H1 (cell line): ENCODE measurements around the gene PRKRIP1. TPM values are rescaled to one million over a fixed set of nuclear protein-coding genes. Genes with fewer than 3 reads are reported as not detected.

ENCODE experiments used
- CTCF ChIA-PET: fragments of 300-600 bp; sonication (Branson Sonifier 250); formaldehyde crosslinking; loops from one replicate; lab custom pipeline; 2021; ENCODE audit not compliant: partially characterized antibody; lab: Charles Lee
- POLR2A ChIA-PET: fragments of 300-600 bp; sonication (Branson Sonifier 250); formaldehyde crosslinking; loops from one replicate; lab custom pipeline; 2021; ENCODE audit warnings: inconsistent platforms; ENCODE audit not compliant: partially characterized antibody; lab: Charles Lee
- DNase-seq, 2 experiments: peaks; one replicate each; pipeline versions ENCODE4 v3.0.0 to v3.0.0-alpha.2; 2010 to 2022; ENCODE audit warnings: low spot score in 2 of 2, low read depth in 1 of 2, mixed read lengths in 1 of 2
- FAIRE-seq: peaks from 2 replicates; lab custom pipeline; 2011; peaks lifted over from hg19 to GRCh38; lab: Jason Lieb, UNC
- H2AFZ ChIP-seq: 2 replicates; pipeline ENCODE4 v1.8.1; 2012; ENCODE audit warnings: low read length, inconsistent platforms
- H2AK5ac ChIP-seq: 2 replicates; pipeline ENCODE4 v1.6.1; 2013; ENCODE audit warnings: low read depth, low read length
- H2BK120ac ChIP-seq: replicated peaks from 2 replicates; pipeline ENCODE3; 2013; ENCODE audit warnings: low read depth, low read length, inconsistent platforms
- H2BK12ac ChIP-seq: 2 replicates; pipeline ENCODE4 v1.6.1; 2013; ENCODE audit warnings: low read depth, low read length
- H2BK15ac ChIP-seq: 2 replicates; pipeline ENCODE4 v1.6.1; 2013; ENCODE audit warnings: low read length
- H2BK20ac ChIP-seq: 2 replicates; pipeline ENCODE4 v1.6.1; 2013; ENCODE audit warnings: low read length
- H2BK5ac ChIP-seq: 2 replicates; pipeline ENCODE4 v1.6.1; 2013; ENCODE audit warnings: low read depth, low read length
- H3K14ac ChIP-seq: 2 replicates; pipeline ENCODE4 v1.6.1; 2013; ENCODE audit warnings: inconsistent platforms; ENCODE audit not compliant: insufficient read length
- H3K18ac ChIP-seq: 2 replicates; pipeline ENCODE4 v1.6.1; 2013; ENCODE audit warnings: low read length; ENCODE audit errors: extremely low read depth
- H3K23ac ChIP-seq: 2 replicates; pipeline ENCODE4 v1.6.1; 2013; ENCODE audit warnings: inconsistent platforms; ENCODE audit not compliant: insufficient read length
- H3K23me2 ChIP-seq: 2 replicates; pipeline ENCODE4 v1.6.1; 2013; ENCODE audit warnings: low read depth, low read length
- H3K27ac ChIP-seq: 2 replicates; pipeline ENCODE4 v1.6.1; 2011; ENCODE audit warnings: low read depth, low read length, inconsistent platforms
- H3K27me3 ChIP-seq, 4 experiments: replicated peaks in 1 of 4; 1 replicate in 1 of 4; 2 replicates in 3 of 4; pipeline versions ENCODE4 v1.6.1 to v1.8.1; 2011 to 2013; ENCODE audit warnings: low read length in 3 of 4, mild to moderate bottlenecking in 3 of 4, inconsistent platforms in 2 of 4, mixed read lengths in 2 of 4, moderate library complexity in 1 of 4; ENCODE audit not compliant: control insufficient read depth in 3 of 4, insufficient read depth in 3 of 4; ENCODE audit errors: extremely low read depth in 1 of 4
- H3K36me3 ChIP-seq, 4 experiments: 2 replicates each; pipeline versions ENCODE4 v1.6.1 to v1.8.1; 2011 to 2013; ENCODE audit warnings: mild to moderate bottlenecking in 4 of 4, low read length in 3 of 4, moderate library complexity in 2 of 4, control low read depth in 1 of 4, inconsistent platforms in 1 of 4; ENCODE audit not compliant: insufficient read depth in 4 of 4, control insufficient read depth in 2 of 4
- H3K4ac ChIP-seq: replicated peaks from 2 replicates; pipeline ENCODE3; 2013; ENCODE audit warnings: low read length, low read depth, mixed read lengths, inconsistent platforms; ENCODE audit not compliant: insufficient read length
- H3K4me1 ChIP-seq, 4 experiments: replicated peaks in 1 of 4; 1 replicate in 1 of 4; 2 replicates in 3 of 4; pipeline versions ENCODE4 v1.6.1 to v1.8.1; 2011 to 2013; ENCODE audit warnings: low read length in 3 of 4, inconsistent platforms in 2 of 4, mixed read lengths in 1 of 4; ENCODE audit not compliant: insufficient read depth in 4 of 4, control insufficient read depth in 3 of 4
- H3K4me2 ChIP-seq, 2 experiments: 2 replicates each; pipeline versions ENCODE4 v1.6.1 to v1.8.1; 2011 to 2013; ENCODE audit warnings: low read depth in 2 of 2, low read length in 2 of 2, control low read depth in 1 of 2, inconsistent platforms in 1 of 2, mild to moderate bottlenecking in 1 of 2; ENCODE audit not compliant: insufficient read depth in 1 of 2
- H3K4me3 ChIP-seq, 4 experiments: fragments of 200-600, 300-600 bp in 1 of 4; sonication (generic), shearing (Covaris generic), sonication (Bioruptor Twin) in 1 of 4; 2 replicates each; pipeline versions ENCODE4 v1.5.1 to v1.8.1; 2011 to 2016; ENCODE audit warnings: low read length in 4 of 4, low read depth in 3 of 4, control low read depth in 2 of 4, inconsistent platforms in 2 of 4, mild to moderate bottlenecking in 2 of 4, mixed read lengths in 1 of 4, moderate library complexity in 1 of 4; ENCODE audit not compliant: insufficient read depth in 2 of 4; ENCODE audit errors: extremely low read depth in 1 of 4
- H3K56ac ChIP-seq: replicated peaks from 2 replicates; pipeline ENCODE3; 2013; ENCODE audit warnings: low read depth, mild to moderate bottlenecking, mixed read lengths, low read length, inconsistent platforms; ENCODE audit not compliant: insufficient read length
- H3K79me1 ChIP-seq: 2 replicates; pipeline ENCODE4 v1.6.1; 2013; ENCODE audit warnings: low read depth, low read length, control low read depth
- H3K79me2 ChIP-seq, 2 experiments: 2 replicates each; pipeline versions ENCODE4 v1.6.1 to v1.8.1; 2012 to 2013; ENCODE audit warnings: low read length in 2 of 2, mild to moderate bottlenecking in 2 of 2, inconsistent platforms in 1 of 2; ENCODE audit not compliant: insufficient read depth in 2 of 2, control insufficient read depth in 1 of 2
- H3K9ac ChIP-seq, 4 experiments: replicated peaks in 1 of 4; 1 replicate in 1 of 4; 2 replicates in 3 of 4; pipeline versions ENCODE4 v1.6.1 to v1.8.1; 2011 to 2013; ENCODE audit warnings: low read depth in 3 of 4, low read length in 3 of 4, control low read depth in 2 of 4, mild to moderate bottlenecking in 2 of 4, moderate library complexity in 2 of 4, inconsistent platforms in 1 of 4; ENCODE audit errors: extremely low read depth in 1 of 4
- H3K9me3 ChIP-seq, 2 experiments: 2 replicates each; pipeline versions ENCODE4 v1.6.1 to v1.8.1; 2012 to 2013; ENCODE audit warnings: mild to moderate bottlenecking in 2 of 2, moderate library complexity in 2 of 2, control low read depth in 1 of 2, inconsistent platforms in 1 of 2, low read depth in 1 of 2, low read length in 1 of 2, mixed read lengths in 1 of 2; ENCODE audit not compliant: insufficient read depth in 2 of 2
- H4K20me1 ChIP-seq, 2 experiments: replicated peaks in 1 of 2; 2 replicates each; pipeline versions ENCODE3 to v1.8.1; 2011 to 2013; ENCODE audit warnings: inconsistent platforms in 2 of 2, low read length in 2 of 2, mild to moderate bottlenecking in 1 of 2; ENCODE audit not compliant: insufficient read depth in 2 of 2, control insufficient read depth in 1 of 2
- H4K5ac ChIP-seq: 2 replicates; pipeline ENCODE4 v1.6.1; 2013; ENCODE audit warnings: low read length, low read depth, mixed read lengths, inconsistent platforms; ENCODE audit not compliant: insufficient read length
- H4K8ac ChIP-seq: 2 replicates; pipeline ENCODE4 v1.8.0; 2013; ENCODE audit warnings: mild to moderate bottlenecking, moderate library complexity, low read length, inconsistent platforms; ENCODE audit not compliant: insufficient read depth; ENCODE audit errors: extremely low read depth
- H4K91ac ChIP-seq: replicated peaks from 2 replicates; pipeline ENCODE3; 2013; ENCODE audit warnings: low read length, mixed read lengths, inconsistent platforms; ENCODE audit not compliant: insufficient read length
- ATF3 ChIP-seq: IDR thresholded peaks from 2 replicates; pipeline ENCODE4 v1.6.1; 2011; ENCODE audit warnings: low read depth, mild to moderate bottlenecking, low read length; ENCODE audit not compliant: insufficient read depth
- CTCF ChIP-seq, 3 experiments: IDR thresholded peaks; 1 replicate in 2 of 3; 2 replicates in 1 of 3; pipeline versions ENCODE4 v1.5.1 to v1.6.1; 2011; ENCODE audit warnings: low read length in 3 of 3, mild to moderate bottlenecking in 3 of 3, inconsistent platforms in 2 of 3, low read depth in 1 of 3, moderate library complexity in 1 of 3; ENCODE audit not compliant: insufficient read depth in 1 of 3; ENCODE audit errors: control extremely low read depth in 1 of 3
- EGR1 ChIP-seq: IDR thresholded peaks from 2 replicates; pipeline ENCODE4 v1.6.1; 2011; ENCODE audit warnings: low read depth, low read length, borderline replicate concordance
- EZH2 ChIP-seq: fragments of 200-600 bp; sonication (generic); IDR thresholded peaks from 2 replicates; pipeline ENCODE4 v1.7.1; 2012; ENCODE audit warnings: low read depth, mild to moderate bottlenecking, moderate library complexity, low read length, inconsistent platforms; ENCODE audit not compliant: severe bottlenecking
- JUN ChIP-seq: IDR thresholded peaks from 2 replicates; pipeline ENCODE4 v1.6.1; 2011; ENCODE audit warnings: low read depth, mild to moderate bottlenecking, improper control_type of control experiment, low read length
- PHF8 ChIP-seq: fragments of 200-600 bp; sonication (generic); conservative IDR thresholded peaks from 2 replicates; pipeline ENCODE4 v1.7.1; 2012; ENCODE audit warnings: low read depth, mild to moderate bottlenecking, inconsistent platforms, low read length, moderate library complexity
- RAD21 ChIP-seq, 2 experiments: IDR thresholded peaks in 1 of 2; conservative IDR thresholded peaks in 1 of 2; 2 replicates each; pipeline ENCODE4 v1.6.1; 2011; ENCODE audit warnings: low read depth in 2 of 2, low read length in 2 of 2, improper control_type of control experiment in 1 of 2, inconsistent platforms in 1 of 2, mild to moderate bottlenecking in 1 of 2, moderate library complexity in 1 of 2
- RFX5 ChIP-seq: IDR thresholded peaks from 2 replicates; pipeline ENCODE4 v1.6.1; 2011; ENCODE audit warnings: low read depth, low read length, improper control_type of control experiment, borderline replicate concordance
- SP1 ChIP-seq: IDR thresholded peaks from 2 replicates; pipeline ENCODE4 v1.6.1; 2011; ENCODE audit warnings: low read depth, low read length
- WGBS, 2 experiments: shearing (Covaris generic) in 1 of 2; methylation state at CpG; one replicate each; pipeline versions ENCODE4 v1.1.6 to v1.1.7; 2013 to 2015; ENCODE audit warnings: low lambda C conversion rate in 2 of 2, mixed read lengths in 2 of 2, inconsistent platforms in 1 of 2, low coverage in 1 of 2, missing lambda C conversion rate in 1 of 2; ENCODE audit not compliant: insufficient replicate concordance in 2 of 2, insufficient coverage in 1 of 2, insufficient read length in 1 of 2; ENCODE audit errors: extremely low coverage in 1 of 2, missing lambda C conversion rate in 1 of 2; 5-methylcytosine and 5-hydroxymethylcytosine counted together
- polyA plus RNA-seq, 7 experiments: library from polyadenylated mRNA; depleted of rRNA in 3 of 7; stranded (reverse) in 5 of 7; unstranded in 2 of 7; fragments of >200 nt in 5 of 7; fragments of 200-250 nt in 2 of 7; gene quantifications; 1 replicate in 5 of 7; 2 replicates in 1 of 7; 4 replicates in 1 of 7; pipeline versions ENCODE4 v1.2.1 to v1.2.3, GENCODE V29; 2011 to 2013; ENCODE audit warnings: missing spikeins in 2 of 7, mixed read lengths in 2 of 7
- total RNA-seq: library from RNA; stranded (reverse); fragmentation: NEBNext Ultra II Directional; extraction: Animal tissue kit (Norgen Biotek cat#: 25700); gene quantifications from 2 replicates; pipeline ENCODE4 v1.2.1, GENCODE V29; 2021

The PRKRIP1 gene
- total and polyA plus RNA-seq, 2 of the 8 experiments (the other 6 are each of a cell fraction or from before 2014, with no cell fraction given): 11.1 to 22.0 TPM

GRCh38 chr7:102450242-102450641 is 54.1 kb downstream of the PRKRIP1 start:
- peaks cover 2 to 17% (median 6%) of the 10 kb centered on the region in 4 experiments; a peak in 4 of 8 replicates for H3K36me3 ChIP-seq
- no peaks in the 10 kb centered on the region for H3K79me2 ChIP-seq
- H2AK5ac ChIP-seq: no peak overlapping the region
- H2BK20ac ChIP-seq: no peak overlapping the region
- H3K23me2 ChIP-seq: no peaks in the 10 kb centered on the region; the same call in 1 of the 2 replicates
- 88% methylated on average over 6 of the region's 6 CpGs; no CpG with 5 or more reads in 1 of the 2 experiments for WGBS, 2 experiments
- no peak for FAIRE-seq
- H3K9ac ChIP-seq: no peak overlapping the region
- no peak overlapping the region for H3K56ac ChIP-seq
- ChIA-PET POLR2A (interaction anchor here (0.9 to 3.8 kb wide), 3 partner anchors 9 to 54 kb away, joined by 3 to 25 read pairs (median 9); partner anchors contain the start of gene PRKRIP1), CTCF (interaction anchor here (0.6 to 4.0 kb wide), 10 partner anchors 11 to 464 kb away, joined by 3 to 22 read pairs (median 5); partner anchors contain the start of genes ALKBH4 and LRWD1)
- H3K4me3 ChIP-seq: no peak overlapping the region
- no peak overlapping the region for H2BK15ac ChIP-seq
- DNase-seq: no peak
- peaks cover 0 to 3% (median 0%) of the 10 kb centered on the region in 4 experiments; a peak in 2 of 7 replicates for H3K4me1 ChIP-seq
- H4K20me1 ChIP-seq: peaks cover 0 to 3% of the 10 kb centered on the region in 2 experiments
- no peak overlapping the region for H4K5ac ChIP-seq
- H3K27me3 ChIP-seq: no peaks in the 10 kb centered on the region
- no peaks in the 10 kb centered on the region for H3K9me3 ChIP-seq
- no peaks in the 10 kb centered on the region for H3K79me1 ChIP-seq
- no peak overlapping the region for H3K14ac ChIP-seq
- no peak overlapping the region for H3K23ac ChIP-seq
- no peak overlapping the region for H4K91ac ChIP-seq
- no peak overlapping the region for H2BK12ac ChIP-seq
- 0 out of 2 replicates have a peak overlapping the region, but pooled peaks have one; percentile 21 for H2BK5ac ChIP-seq
- no peak overlapping the region for H3K18ac ChIP-seq
- peak overlapping the region; percentile 38 for H3K4ac ChIP-seq
- H4K8ac ChIP-seq: no peak overlapping the region; the same call in 1 of the 2 replicates
- no peak overlapping the region for H3K4me2 ChIP-seq
- H2BK120ac ChIP-seq: peak overlapping the region; percentile 22
- H2AFZ ChIP-seq: no peak overlapping the region
- no peak overlapping the region for H3K27ac ChIP-seq
- peak; percentile 13 to 56; a peak in 3 of 4 replicates for TF ChIP-seq RAD21 (IDR thresholded peaks at IDR 0.05 in 1 of 2, conservative IDR thresholded peaks at IDR 0.05 in 1 of 2; ENCODE audit: low read depth in 2 of 2, low read length in 2 of 2)
- no peak for TF ChIP-seq EGR1
- TF ChIP-seq JUN: no peak
- no peak for TF ChIP-seq SP1
- TF ChIP-seq ATF3: no peak
- peak; percentile 28 to 41 (median 30) for TF ChIP-seq CTCF (IDR thresholded peaks at IDR 0.05; ENCODE audit: control extremely low read depth in 1 of 3, insufficient read depth in 1 of 3, low read depth in 1 of 3, low read length in 3 of 3)
- no peak for TF ChIP-seq EZH2
- no peak for TF ChIP-seq PHF8
- no peak for TF ChIP-seq RFX5
